ENCODE results near the gene PUS3. TPM values are rescaled to one million over a fixed set of nuclear protein-coding genes. Genes with fewer than 3 reads are reported as not detected.
A peak's percentile ranks its signal among the peaks of the same experiment; 100 is the strongest.

The PUS3 gene
- total RNA-seq, 4 donors from 2014 or later: 3.3 to 6.6 (median 5.2) TPM

DNA sequence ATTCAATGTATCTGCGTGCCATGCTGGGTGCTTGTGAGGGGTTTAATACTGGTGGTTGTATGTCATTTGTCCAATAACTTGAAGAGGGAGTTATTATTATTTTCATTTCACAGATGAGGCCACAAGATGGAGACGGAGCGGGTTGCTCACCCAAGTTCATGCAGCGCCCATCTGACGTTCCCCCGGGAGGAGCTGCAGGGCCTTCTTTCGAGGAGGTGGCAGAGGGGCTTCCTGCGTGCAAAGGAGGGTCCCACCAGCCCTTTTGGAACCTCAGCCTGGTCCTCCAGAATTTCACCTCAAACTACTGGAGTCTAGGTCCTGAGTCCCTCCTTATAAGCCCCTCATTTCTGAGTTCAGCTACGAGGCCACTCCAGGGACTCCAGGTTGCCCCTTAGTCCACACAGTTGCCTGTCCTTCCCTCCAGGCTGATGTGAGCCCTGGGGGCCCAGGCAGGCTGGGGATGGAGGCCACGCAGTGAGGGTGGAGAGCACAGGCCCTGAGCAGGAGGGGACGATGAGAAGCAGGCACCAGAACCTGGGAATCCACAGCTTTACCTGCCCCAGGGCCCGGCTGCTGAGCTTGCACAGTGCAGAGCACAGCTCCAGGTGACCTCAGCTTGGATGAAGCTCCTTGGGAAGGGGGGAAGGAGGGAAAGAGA, 39.9 kb upstream of the PUS3 start:
- 84 to 86% methylated on average over 12 of the region's 12 CpGs for WGBS, 2 donors
- DNase-seq (ENCODE audit: low spot score in 2 of 2): no peak
- TF ChIP-seq, protein P1, sequence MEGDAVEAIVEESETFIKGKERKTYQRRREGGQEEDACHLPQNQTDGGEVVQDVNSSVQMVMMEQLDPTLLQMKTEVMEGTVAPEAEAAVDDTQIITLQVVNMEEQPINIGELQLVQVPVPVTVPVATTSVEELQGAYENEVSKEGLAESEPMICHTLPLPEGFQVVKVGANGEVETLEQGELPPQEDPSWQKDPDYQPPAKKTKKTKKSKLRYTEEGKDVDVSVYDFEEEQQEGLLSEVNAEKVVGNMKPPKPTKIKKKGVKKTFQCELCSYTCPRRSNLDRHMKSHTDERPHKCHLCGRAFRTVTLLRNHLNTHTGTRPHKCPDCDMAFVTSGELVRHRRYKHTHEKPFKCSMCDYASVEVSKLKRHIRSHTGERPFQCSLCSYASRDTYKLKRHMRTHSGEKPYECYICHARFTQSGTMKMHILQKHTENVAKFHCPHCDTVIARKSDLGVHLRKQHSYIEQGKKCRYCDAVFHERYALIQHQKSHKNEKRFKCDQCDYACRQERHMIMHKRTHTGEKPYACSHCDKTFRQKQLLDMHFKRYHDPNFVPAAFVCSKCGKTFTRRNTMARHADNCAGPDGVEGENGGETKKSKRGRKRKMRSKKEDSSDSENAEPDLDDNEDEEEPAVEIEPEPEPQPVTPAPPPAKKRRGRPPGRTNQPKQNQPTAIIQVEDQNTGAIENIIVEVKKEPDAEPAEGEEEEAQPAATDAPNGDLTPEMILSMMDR (IDR thresholded peaks at IDR 0.05): no peak
- TF ChIP-seq EP300 (IDR thresholded peaks at IDR 0.05) (no peak), POLR2A (IDR thresholded peaks at IDR 0.05) (no peak)
- Histone ChIP-seq H3K9me3 (no peaks in the 10 kb centered on the region), H3K4me1 (no peaks in the 10 kb centered on the region), H3K36me3 (no peaks in the 10 kb centered on the region), H3K27ac (no peak overlapping the region), H3K27me3 (no peaks in the 10 kb centered on the region), H3K4me3 (no peak overlapping the region)

- DNase-seq (ENCODE audit: low spot score in 2 of 2): peak in 1 of 2 donors; percentile 47
- Histone ChIP-seq H3K27ac (no peak overlapping the region), H3K27me3 (no peaks in the 10 kb centered on the region), H3K36me3 (no peaks in the 10 kb centered on the region), H3K4me3 (no peak overlapping the region), H3K9me3 (no peaks in the 10 kb centered on the region), H3K4me1 (no peaks in the 10 kb centered on the region)
- no peak for TF ChIP-seq EP300 (IDR thresholded peaks at IDR 0.05)
- no peak for TF ChIP-seq POLR2A (IDR thresholded peaks at IDR 0.05)
- TF ChIP-seq, protein P1 (IDR thresholded peaks at IDR 0.05): peak; percentile 34 to 53 (median 38)
- 30 to 42% methylated on average over 15 to 20 of the region's 20 CpGs for WGBS, 2 donors
Measured at GRCh38 chr11:125941619-125942611, 38.9 kb upstream of the PUS3 start.

- Histone ChIP-seq H3K27ac (no peak overlapping the region), H3K4me1 (no peaks in the 10 kb centered on the region), H3K36me3 (no peaks in the 10 kb centered on the region), H3K4me3 (no peak overlapping the region), H3K9me3 (no peaks in the 10 kb centered on the region), H3K27me3 (no peaks in the 10 kb centered on the region)
- no peak for DNase-seq (ENCODE audit: low spot score in 2 of 2)
- TF ChIP-seq EP300 (IDR thresholded peaks at IDR 0.05): no peak
- no peak for TF ChIP-seq POLR2A (IDR thresholded peaks at IDR 0.05)
- TF ChIP-seq, protein P1 (IDR thresholded peaks at IDR 0.05): no peak
- WGBS, 2 donors: 77 to 84% methylated on average over 4 of the region's 4 CpGs
Measured at GRCh38 chr11:125941267-125941618, 38.2 kb upstream of the PUS3 start.

- TF ChIP-seq, protein P1 (IDR thresholded peaks at IDR 0.05): no peak
- no peak for TF ChIP-seq POLR2A (IDR thresholded peaks at IDR 0.05)
- TF ChIP-seq EP300 (IDR thresholded peaks at IDR 0.05): no peak
- Histone ChIP-seq H3K9me3 (no peaks in the 10 kb centered on the region), H3K4me3 (no peak overlapping the region), H3K4me1 (no peaks in the 10 kb centered on the region), H3K27ac (no peak overlapping the region), H3K27me3 (no peaks in the 10 kb centered on the region), H3K36me3 (no peaks in the 10 kb centered on the region)
- WGBS, 2 donors: 96 to 99% methylated on average over 4 of the region's 4 CpGs
- no peak for DNase-seq (ENCODE audit: low spot score in 2 of 2)
Measured at GRCh38 chr11:125940145-125940544, 37.1 kb upstream of the PUS3 start.

DNA sequence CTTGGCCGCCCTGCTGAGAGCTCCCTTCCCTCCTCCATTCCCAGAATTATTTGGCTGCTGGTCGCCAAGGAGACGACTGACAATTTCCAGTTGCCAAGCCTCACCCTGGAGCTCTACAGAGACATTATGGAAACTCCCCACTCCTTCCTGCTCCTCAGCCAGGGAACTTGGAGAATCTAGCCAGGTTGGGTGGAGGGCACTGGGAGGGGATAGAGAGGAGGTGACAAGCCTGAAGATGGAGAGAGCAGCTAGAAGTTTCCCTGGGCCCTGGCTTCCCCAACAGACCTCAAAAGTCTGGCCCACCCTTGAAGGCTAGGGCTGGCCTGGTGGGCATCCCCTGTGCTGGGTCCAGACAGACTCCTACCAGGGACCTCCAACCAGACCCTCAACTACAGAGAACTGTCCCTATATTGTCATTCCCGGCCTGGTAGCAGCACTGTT, 36.1 kb upstream of the PUS3 start:
- WGBS, 2 donors: 55 to 60% methylated on average over 4 of the region's 4 CpGs
- no peaks in the 10 kb centered on the region for H3K4me1 ChIP-seq
- H3K4me3 ChIP-seq: no peak overlapping the region
- DNase-seq (ENCODE audit: low spot score in 2 of 2): no peak
- no peak overlapping the region for H3K27ac ChIP-seq
- no peaks in the 10 kb centered on the region for H3K27me3 ChIP-seq
- H3K36me3 ChIP-seq: no peaks in the 10 kb centered on the region
- no peaks in the 10 kb centered on the region for H3K9me3 ChIP-seq
- TF ChIP-seq POLR2A (IDR thresholded peaks at IDR 0.05): no peak
- no peak for TF ChIP-seq EP300 (IDR thresholded peaks at IDR 0.05)
- TF ChIP-seq, protein P1 (IDR thresholded peaks at IDR 0.05): no peak
